ENCODE results near the gene TMEM245.

- no peak for TF ChIP-seq CTCF (conservative IDR thresholded peaks at IDR 0.05; ENCODE audit: low read length)
- TF ChIP-seq EZH2phosphoT487 (IDR thresholded peaks at IDR 0.05; ENCODE audit: borderline replicate concordance, low read depth, low read length) = no peak
These were observed 100.3 kb downstream of the TMEM245 start for GRCh38 chr9:109019420-109019819.

Measured in OCI-LY7 (cell line).